Left lung (tissue), 10 donors: Measurements from ENCODE around the gene DISP3. TPM values are rescaled to one million over a fixed set of nuclear protein-coding genes. Genes with fewer than 3 reads are reported as not detected.

ENCODE experiments used
- ATAC-seq: fragments of 200-7000 bp; cut with Tn5 transposase; one replicate; pipeline ENCODE4 v1.9.1; 2020; ENCODE audit warnings: moderate library complexity
- DNase-seq, 4 donors: peaks; one replicate each; pipeline ENCODE4 v3.0.0-alpha.2; 2013 to 2020
- H3K27ac ChIP-seq, 2 donors: fragments of 200-600 bp; sonication (generic) in 1 of 2; one replicate each; pipeline versions ENCODE4 v1.5.0 to v1.8.0; 2020 to 2021
- H3K27me3 ChIP-seq, 2 donors: fragments of 200-600 bp; sonication (generic) in 1 of 2; one replicate each; pipeline versions ENCODE4 v1.5.0 to v1.8.0; 2020 to 2021
- H3K36me3 ChIP-seq, 2 donors: fragments of 200-600 bp; sonication (generic) in 1 of 2; one replicate each; pipeline versions ENCODE4 v1.5.0 to v1.8.0; 2020 to 2021
- H3K4me1 ChIP-seq, 2 donors: fragments of 200-600 bp; one replicate each; pipeline ENCODE4 v1.8.0; 2021
- H3K4me3 ChIP-seq, 2 donors: fragments of 200-600 bp; sonication (generic) in 1 of 2; one replicate each; pipeline versions ENCODE4 v1.5.0 to v1.8.0; 2020 to 2021; ENCODE audit warnings: mild to moderate bottlenecking in 1 of 2
- H3K9me3 ChIP-seq, 2 donors: fragments of 200-600 bp; sonication (generic) in 1 of 2; one replicate each; pipeline versions ENCODE4 v1.5.0 to v1.8.0; 2020 to 2021
- CTCF ChIP-seq, 2 donors: fragments of 200-600 bp; sonication (generic) in 1 of 2; IDR thresholded peaks; one replicate each; pipeline versions ENCODE4 v1.5.0 to v1.8.0; 2021; ENCODE audit warnings: antibody characterized with exemption in 2 of 2
- intact Hi-C, 2 donors: fragments of 100-400 bp; cut with DNase I; formaldehyde crosslinking; loops; one replicate each; pipeline versions ENCODE4 v1.11.2 to v1.14.2; 2022
- polyA plus RNA-seq, 6 donors: library from polyadenylated mRNA; unstranded; fragments of 120-200 nt; gene quantifications; one replicate each; pipeline ENCODE4 v1.2.1, GENCODE V29; 2013; ENCODE audit not compliant: insufficient read length in 6 of 6
- total RNA-seq, 2 donors: library from RNA; stranded (reverse); fragmentation: NEBNext Ultra II Directional; extraction: Animal tissue kit (Norgen Biotek cat#: 25700); gene quantifications; one replicate each; pipeline ENCODE4 v1.2.1, GENCODE V29; 2021
- donor health status: DM: no; HTN: yes; CAD: no.
- donor health status: DM: no; HTN: no; CAD: no.

Gene DISP3
- total and polyA plus RNA-seq, 8 donors: 0.05 to 0.98 (median 0.53) TPM

DNA sequence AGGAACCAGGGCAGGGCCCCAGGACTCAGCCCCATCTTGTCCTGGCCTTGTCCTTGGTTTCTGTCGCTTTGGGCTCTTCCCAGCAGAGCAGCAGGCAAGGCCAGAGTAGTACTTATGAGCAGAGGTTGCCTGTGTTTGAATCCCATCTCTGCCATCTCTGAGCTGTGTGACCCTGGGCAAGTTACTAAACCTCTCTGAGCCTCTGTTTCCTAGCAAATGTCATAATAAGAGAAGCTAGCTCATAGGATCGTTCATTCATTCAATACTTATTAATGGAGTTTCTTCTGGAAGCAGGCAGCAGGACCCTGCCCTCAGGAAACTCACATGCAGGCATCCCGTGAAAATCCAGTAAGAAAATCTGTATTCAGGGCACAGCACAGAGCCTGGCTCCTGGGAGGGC, 91.0 kb downstream of the DISP3 start:
- ATAC-seq: no peak
- Histone ChIP-seq H3K27ac (no peak overlapping the region), H3K4me1 (no peaks in the 10 kb centered on the region), H3K4me3 (no peak overlapping the region), H3K36me3 (no peaks in the 10 kb centered on the region), H3K27me3 (peaks cover 0 to 58% of the 10 kb centered on the region in 2 donors), H3K9me3 (no peaks in the 10 kb centered on the region)
- no peak for DNase-seq
- intact Hi-C loops: no loop called here
- TF ChIP-seq CTCF (IDR thresholded peaks at IDR 0.05): no peak

- TF ChIP-seq CTCF (IDR thresholded peaks at IDR 0.05): no peak
- DNase-seq (no peak), ATAC-seq (no peak)
- Histone ChIP-seq H3K27me3 (peaks cover 0 to 53% of the 10 kb centered on the region in 2 donors), H3K36me3 (no peaks in the 10 kb centered on the region), H3K4me1 (no peaks in the 10 kb centered on the region), H3K9me3 (no peaks in the 10 kb centered on the region), H3K27ac (no peak overlapping the region), H3K4me3 (no peak overlapping the region)
- intact Hi-C loops: no loop called here
Measured at GRCh38 chr1:11570821-11571380, 91.9 kb downstream of the DISP3 start.

DNA sequence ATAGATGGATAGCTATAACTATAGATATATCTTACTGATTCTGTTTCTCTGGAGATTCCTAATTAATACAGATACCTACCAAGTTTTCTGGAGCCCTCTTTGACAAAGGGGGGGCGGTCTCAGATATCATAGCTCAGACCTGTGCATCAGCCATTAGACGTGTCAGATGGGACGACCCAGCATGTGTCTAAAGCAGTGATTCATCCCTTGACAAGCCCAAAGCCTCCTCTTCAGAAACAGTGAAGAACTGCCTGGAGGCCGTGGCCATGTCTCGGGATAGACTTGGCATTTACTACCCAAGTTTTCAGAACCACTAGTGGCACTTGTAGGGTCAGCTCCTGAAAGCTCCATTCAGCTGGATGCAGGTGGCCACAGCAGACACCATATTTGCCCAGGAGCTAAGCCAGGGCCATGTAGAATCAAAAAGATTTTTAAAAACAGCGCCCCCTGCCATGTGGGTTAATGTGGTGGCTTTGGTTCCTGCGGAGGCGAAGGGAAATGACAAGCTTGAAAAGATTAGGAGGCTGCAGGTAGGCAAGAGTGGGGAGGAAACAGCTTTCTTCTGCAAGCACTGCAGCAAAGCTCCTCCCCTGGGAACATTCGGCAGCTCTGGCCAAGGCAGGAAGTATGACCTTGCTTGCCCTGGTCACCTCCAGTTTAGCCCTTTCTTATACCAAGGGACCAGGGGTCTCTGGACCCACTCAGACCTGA, 93.1 kb downstream of the DISP3 start:
- Histone ChIP-seq H3K9me3 (no peaks in the 10 kb centered on the region), H3K27ac (no peak overlapping the region), H3K27me3 (peaks cover 0 to 53% of the 10 kb centered on the region in 2 donors), H3K4me3 (no peak overlapping the region), H3K36me3 (no peaks in the 10 kb centered on the region), H3K4me1 (no peaks in the 10 kb centered on the region)
- DNase-seq (no peak), ATAC-seq (no peak)
- intact Hi-C loops: no loop called here
- TF ChIP-seq CTCF (IDR thresholded peaks at IDR 0.05): no peak

DNA sequence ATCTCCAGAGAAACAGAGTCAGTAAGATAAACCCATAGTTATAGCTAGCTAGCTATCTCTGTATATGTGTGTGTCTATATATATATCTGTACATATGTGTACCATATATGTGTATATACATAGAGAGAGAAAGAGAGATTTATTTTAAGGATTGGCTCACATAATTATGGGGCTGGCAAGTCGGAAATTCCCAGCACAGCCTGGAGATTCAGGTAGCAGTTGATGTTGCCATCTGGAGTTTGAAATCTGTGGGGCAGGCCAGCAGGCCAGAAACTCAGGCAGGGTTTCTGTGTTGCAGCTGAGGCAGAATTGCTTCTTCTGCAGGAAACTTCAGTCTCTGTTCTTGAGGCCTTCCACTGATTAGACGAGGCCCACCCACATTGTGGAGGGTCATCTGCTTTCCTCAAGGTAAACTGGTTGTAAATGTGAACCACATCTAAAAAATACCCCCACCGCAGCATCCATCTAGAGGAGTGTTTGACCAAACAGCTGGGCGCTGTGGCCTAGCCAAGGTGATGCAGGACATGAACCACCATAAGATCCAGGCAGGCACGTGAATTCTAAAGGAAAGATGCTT, 94.2 kb downstream of the DISP3 start:
- H3K27ac ChIP-seq: no peak overlapping the region
- DNase-seq (no peak), ATAC-seq (no peak)
- H3K27me3 ChIP-seq: peaks cover 0 to 44% of the 10 kb centered on the region in 2 donors
- no peaks in the 10 kb centered on the region for H3K4me1 ChIP-seq
- no peak for TF ChIP-seq CTCF (IDR thresholded peaks at IDR 0.05)
- H3K36me3 ChIP-seq: no peaks in the 10 kb centered on the region
- no peaks in the 10 kb centered on the region for H3K9me3 ChIP-seq
- no peak overlapping the region for H3K4me3 ChIP-seq
- intact Hi-C loops: no loop called here

GRCh38 chr1:11575553-11575952, 96.6 kb downstream of the DISP3 start:
- no peaks in the 10 kb centered on the region for H3K9me3 ChIP-seq
- intact Hi-C loops: no loop called here
- H3K27ac ChIP-seq: no peak overlapping the region
- H3K27me3 ChIP-seq: peaks cover 0 to 34% of the 10 kb centered on the region in 2 donors
- DNase-seq (no peak), ATAC-seq (no peak)
- TF ChIP-seq CTCF (IDR thresholded peaks at IDR 0.05): no peak
- H3K4me1 ChIP-seq: no peaks in the 10 kb centered on the region
- H3K36me3 ChIP-seq: no peaks in the 10 kb centered on the region
- no peak overlapping the region for H3K4me3 ChIP-seq
